SK-N-SH (cell line): Measurements from ENCODE around the gene PEAK1.

Source experiments
- CTCF ChIP-seq: fragments of 200-600 bp; sonication (generic); IDR thresholded peaks from 2 replicates; pipeline ENCODE4 v1.6.1; 2017; ENCODE audit warnings: antibody characterized with exemption, mild to moderate bottlenecking, moderate library complexity
- GATA2 ChIP-seq: sonication (generic); formaldehyde crosslinking; IDR thresholded peaks from 2 replicates; pipeline ENCODE4 v1.5.0; 2020; ENCODE audit warnings: mild to moderate bottlenecking, missing genetic modification reagents
- MAX ChIP-seq: IDR thresholded peaks from 2 replicates; pipeline ENCODE4 v1.4.0; 2012; ENCODE audit warnings: low read depth
- SMC3 ChIP-seq: IDR thresholded peaks from 2 replicates; pipeline ENCODE4 v1.6.1; 2012; ENCODE audit warnings: low read depth, low read length, improper control_type of control experiment
- TAF1 ChIP-seq: IDR thresholded peaks from 2 replicates; pipeline ENCODE4 v1.6.1; 2012; ENCODE audit warnings: low read depth, mild to moderate bottlenecking, low read length, moderate library complexity, borderline replicate concordance

GRCh38 chr15:77168141-77168540, 251.8 kb downstream of the PEAK1 start:
- TF ChIP-seq CTCF (no peak), GATA2 (CRISPR knock-in tag) (no peak), TAF1 (no peak), MAX (no peak), SMC3 (no peak)
